Measurements from ENCODE around the gene APOO.

APOO gene

DNA sequence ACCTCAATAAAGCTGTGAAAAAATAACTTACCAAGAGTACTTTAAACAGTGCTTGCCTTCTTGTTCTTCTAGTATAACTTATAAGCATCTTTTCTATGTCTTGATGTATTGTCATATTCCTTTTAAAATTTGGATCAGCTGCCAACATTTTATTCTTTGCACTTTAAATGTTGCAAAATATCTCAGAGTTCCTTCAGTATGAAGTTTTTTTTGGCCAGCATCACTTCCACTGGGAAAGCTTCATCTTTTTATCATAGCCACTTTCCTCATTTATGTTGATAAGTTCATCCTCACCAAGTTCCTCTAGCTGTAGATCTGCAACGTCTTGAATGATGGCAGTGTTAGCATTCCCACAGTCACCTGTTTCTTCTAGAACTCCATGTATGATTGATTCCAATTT, 24.3 kb upstream of the APOO start:
- H4K91ac ChIP-seq (ENCODE audit: low read depth, low read length, poor library complexity), result no peak overlapping the region
- DNase-seq (ENCODE audit: low spot score), result no peak
- H3K4me2 ChIP-seq (ENCODE audit: insufficient read depth, low read length, poor library complexity, severe bottlenecking), result no peak overlapping the region
- no peak overlapping the region for H2BK120ac ChIP-seq (ENCODE audit: low read depth, low read length)
- no peak overlapping the region for H2AFZ ChIP-seq (ENCODE audit: low read length)
- no peaks in the 10 kb centered on the region for H3K4me1 ChIP-seq (ENCODE audit: control insufficient read depth in 2 of 2, insufficient read depth in 1 of 2, low read depth in 1 of 2, low read length in 2 of 2)
- H4K8ac ChIP-seq (ENCODE audit: low read depth, low read length), result no peak overlapping the region
- H3K9ac ChIP-seq (ENCODE audit: low read depth, low read length, poor library complexity), result no peak overlapping the region
- no peak overlapping the region for H3K23ac ChIP-seq (ENCODE audit: low read depth, low read length, poor library complexity)
- H3K79me1 ChIP-seq (ENCODE audit: low read depth, low read length), result no peaks in the 10 kb centered on the region
- no peak overlapping the region for H2BK5ac ChIP-seq (ENCODE audit: low read length)
- H3K27ac ChIP-seq (replicated peaks; ENCODE audit: low read length), result no peak overlapping the region
- no peaks in the 10 kb centered on the region for H3K27me3 ChIP-seq (ENCODE audit: control insufficient read depth in 3 of 3, insufficient read depth in 3 of 3, low read depth in 1 of 3, low read length in 3 of 3)
- no peak overlapping the region for H3K14ac ChIP-seq (ENCODE audit: low read length)
- no peak overlapping the region for H3K4ac ChIP-seq (ENCODE audit: low read length)
- no peak overlapping the region for H2BK15ac ChIP-seq (ENCODE audit: low read length)
- no peak overlapping the region for H3K18ac ChIP-seq (ENCODE audit: low read length)
- no peak overlapping the region for H2AK5ac ChIP-seq (ENCODE audit: low read depth, low read length)
- H3K9me3 ChIP-seq (replicated peaks in 1 of 2; ENCODE audit: control insufficient read depth in 2 of 2, insufficient read depth in 1 of 2, low read depth in 1 of 2, low read length in 2 of 2), result no peaks in the 10 kb centered on the region
- H3K36me3 ChIP-seq (replicated peaks in 1 of 2; ENCODE audit: control insufficient read depth in 2 of 2, insufficient read depth in 2 of 2, low read length in 2 of 2), result no peaks in the 10 kb centered on the region
- H2BK12ac ChIP-seq (ENCODE audit: low read length), result no peak overlapping the region
- WGBS, 2 donors (ENCODE audit: extremely low coverage in 2 of 2, insufficient read length in 2 of 2, insufficient replicate concordance in 1 of 2), result no CpG with 5 or more reads among the region's 1 CpG
- no peak overlapping the region for H3K4me3 ChIP-seq (ENCODE audit: low read length in 2 of 2)

DNA sequence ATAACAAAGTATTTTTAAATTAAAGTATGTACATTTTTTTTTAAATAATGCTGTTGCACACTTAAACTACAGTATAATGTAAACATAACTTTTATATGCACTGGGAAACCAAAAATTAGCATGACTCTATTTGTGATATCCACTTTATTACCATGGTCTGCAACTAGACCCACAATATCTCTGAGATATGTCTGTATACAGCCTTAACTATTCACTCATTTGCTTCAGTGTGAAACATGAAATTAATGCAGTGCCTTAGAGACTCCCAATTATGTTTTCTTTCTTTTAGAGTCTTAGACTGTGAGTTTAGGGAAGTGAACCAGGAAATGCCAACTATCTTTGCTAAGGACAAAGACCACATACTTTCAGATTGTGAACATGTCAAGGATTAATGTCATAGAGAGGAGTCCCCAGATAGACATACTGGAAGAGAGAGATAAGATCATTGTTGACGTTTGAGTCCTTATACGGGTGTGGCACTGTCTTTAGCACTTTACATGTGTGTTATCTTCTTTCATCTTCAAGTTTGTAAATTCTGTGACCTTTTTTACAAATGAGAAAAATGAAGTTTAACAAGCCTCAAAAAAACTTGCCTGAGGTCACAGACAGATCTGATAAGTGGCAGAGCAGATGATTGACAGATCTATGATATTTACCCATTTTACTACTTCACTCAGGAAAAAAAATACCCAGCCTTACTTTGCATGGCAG, 23.3 kb upstream of the APOO start:
- H4K8ac ChIP-seq (ENCODE audit: low read depth, low read length), result no peak overlapping the region
- H3K14ac ChIP-seq (ENCODE audit: low read length), result no peak overlapping the region
- no peak overlapping the region for H2BK12ac ChIP-seq (ENCODE audit: low read length)
- H3K9ac ChIP-seq (ENCODE audit: low read depth, low read length, poor library complexity), result no peak overlapping the region
- no peaks in the 10 kb centered on the region for H3K36me3 ChIP-seq (replicated peaks in 1 of 2; ENCODE audit: control insufficient read depth in 2 of 2, insufficient read depth in 2 of 2, low read length in 2 of 2)
- H2BK15ac ChIP-seq (ENCODE audit: low read length), result no peak overlapping the region
- no peak overlapping the region for H3K18ac ChIP-seq (ENCODE audit: low read length)
- no peak overlapping the region for H2AK5ac ChIP-seq (ENCODE audit: low read depth, low read length)
- no CpG with 5 or more reads among the region's 2 CpGs for WGBS, 2 donors (ENCODE audit: extremely low coverage in 2 of 2, insufficient read length in 2 of 2, insufficient replicate concordance in 1 of 2)
- DNase-seq (ENCODE audit: low spot score), result no peak
- H3K23ac ChIP-seq (ENCODE audit: low read depth, low read length, poor library complexity), result no peak overlapping the region
- no peak overlapping the region for H2BK5ac ChIP-seq (ENCODE audit: low read length)
- no peaks in the 10 kb centered on the region for H3K4me1 ChIP-seq (ENCODE audit: control insufficient read depth in 2 of 2, insufficient read depth in 1 of 2, low read depth in 1 of 2, low read length in 2 of 2)
- no peak overlapping the region for H3K27ac ChIP-seq (replicated peaks; ENCODE audit: low read length)
- H2AFZ ChIP-seq (ENCODE audit: low read length), result no peak overlapping the region
- no peak overlapping the region for H3K4ac ChIP-seq (ENCODE audit: low read length)
- H3K9me3 ChIP-seq (replicated peaks in 1 of 2; ENCODE audit: control insufficient read depth in 2 of 2, insufficient read depth in 1 of 2, low read depth in 1 of 2, low read length in 2 of 2), result no peaks in the 10 kb centered on the region
- no peak overlapping the region for H3K4me3 ChIP-seq (ENCODE audit: low read length in 2 of 2)
- H3K79me1 ChIP-seq (ENCODE audit: low read depth, low read length), result no peaks in the 10 kb centered on the region
- no peak overlapping the region for H2BK120ac ChIP-seq (ENCODE audit: low read depth, low read length)
- H3K4me2 ChIP-seq (ENCODE audit: insufficient read depth, low read length, poor library complexity, severe bottlenecking), result no peak overlapping the region
- no peak overlapping the region for H4K91ac ChIP-seq (ENCODE audit: low read depth, low read length, poor library complexity)
- H3K27me3 ChIP-seq (ENCODE audit: control insufficient read depth in 3 of 3, insufficient read depth in 3 of 3, low read depth in 1 of 3, low read length in 3 of 3), result no peaks in the 10 kb centered on the region

- Histone ChIP-seq H3K14ac (ENCODE audit: low read length) (no peak overlapping the region), H3K36me3 (replicated peaks in 1 of 2; ENCODE audit: control insufficient read depth in 2 of 2, insufficient read depth in 2 of 2, low read length in 2 of 2) (no peaks in the 10 kb centered on the region), H3K27me3 (ENCODE audit: control insufficient read depth in 3 of 3, insufficient read depth in 3 of 3, low read depth in 1 of 3, low read length in 3 of 3) (no peaks in the 10 kb centered on the region), H3K9me3 (replicated peaks in 1 of 2; ENCODE audit: control insufficient read depth in 2 of 2, insufficient read depth in 1 of 2, low read depth in 1 of 2, low read length in 2 of 2) (no peaks in the 10 kb centered on the region), H2BK120ac (ENCODE audit: low read depth, low read length) (no peak overlapping the region), H3K79me1 (ENCODE audit: low read depth, low read length) (no peaks in the 10 kb centered on the region), H2AFZ (ENCODE audit: low read length) (no peak overlapping the region), H3K9ac (ENCODE audit: low read depth, low read length, poor library complexity) (no peak overlapping the region), H3K4me2 (ENCODE audit: insufficient read depth, low read length, poor library complexity, severe bottlenecking) (no peak overlapping the region), H3K4ac (ENCODE audit: low read length) (no peak overlapping the region), H2AK5ac (ENCODE audit: low read depth, low read length) (no peak overlapping the region), H2BK12ac (ENCODE audit: low read length) (no peak overlapping the region), H2BK5ac (ENCODE audit: low read length) (no peak overlapping the region), H3K4me1 (ENCODE audit: control insufficient read depth in 2 of 2, insufficient read depth in 1 of 2, low read depth in 1 of 2, low read length in 2 of 2) (no peaks in the 10 kb centered on the region), H3K23ac (ENCODE audit: low read depth, low read length, poor library complexity) (no peak overlapping the region), H3K27ac (replicated peaks; ENCODE audit: low read length) (no peak overlapping the region), H3K18ac (ENCODE audit: low read length) (no peak overlapping the region), H2BK15ac (ENCODE audit: low read length) (no peak overlapping the region), H4K91ac (ENCODE audit: low read depth, low read length, poor library complexity) (no peak overlapping the region), H4K8ac (ENCODE audit: low read depth, low read length) (no peak overlapping the region), H3K4me3 (ENCODE audit: low read length in 2 of 2) (no peak overlapping the region)
- no peak for DNase-seq (ENCODE audit: low spot score)
- WGBS, 2 donors (ENCODE audit: extremely low coverage in 2 of 2, insufficient read length in 2 of 2, insufficient replicate concordance in 1 of 2), result no CpG with 5 or more reads among the region's 4 CpGs
Observed at GRCh38 chrX:23926015-23926414, 18.3 kb upstream of the APOO start.

DNA sequence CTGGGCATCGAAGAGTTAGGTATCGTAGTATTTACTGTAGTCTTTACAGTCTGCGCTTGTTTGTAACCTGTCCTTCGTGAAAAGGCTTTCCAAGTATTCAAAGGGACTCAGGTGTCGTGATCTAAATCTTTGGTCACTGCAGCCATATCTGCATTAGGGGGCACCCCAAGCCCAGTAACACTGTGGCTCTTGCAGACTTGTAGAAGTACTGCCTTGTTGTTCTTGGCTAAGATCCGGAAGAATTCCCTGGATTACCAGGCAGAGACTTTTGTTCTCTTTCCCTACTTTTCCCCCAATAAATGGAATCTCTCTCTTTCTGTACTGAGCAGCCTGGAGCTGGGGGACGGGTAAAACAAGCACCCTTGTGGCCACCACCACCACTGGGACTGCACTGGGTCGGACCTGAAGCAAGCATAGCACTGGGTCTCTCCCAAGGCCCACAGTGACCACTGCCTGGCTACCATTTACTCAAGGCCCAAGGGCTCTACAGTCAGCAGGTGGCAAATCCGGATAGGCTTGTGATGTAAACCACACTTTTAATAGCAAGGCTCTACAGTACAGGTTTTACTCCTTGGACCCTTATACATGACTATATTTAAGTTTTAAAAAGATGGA, 12.1 kb upstream of the APOO start:
- H3K23ac ChIP-seq (ENCODE audit: low read depth, low read length, poor library complexity), result no peak overlapping the region
- no peaks in the 10 kb centered on the region for H3K79me1 ChIP-seq (ENCODE audit: low read depth, low read length)
- no peak overlapping the region for H2BK5ac ChIP-seq (ENCODE audit: low read length)
- peaks cover 0 to 6% of the 10 kb centered on the region in 2 donors for H3K9me3 ChIP-seq (replicated peaks in 1 of 2; ENCODE audit: control insufficient read depth in 2 of 2, insufficient read depth in 1 of 2, low read depth in 1 of 2, low read length in 2 of 2)
- no peak overlapping the region for H3K27ac ChIP-seq (replicated peaks; ENCODE audit: low read length)
- H3K9ac ChIP-seq (ENCODE audit: low read depth, low read length, poor library complexity), result no peak overlapping the region
- H3K4me1 ChIP-seq (ENCODE audit: control insufficient read depth in 2 of 2, insufficient read depth in 1 of 2, low read depth in 1 of 2, low read length in 2 of 2), result no peaks in the 10 kb centered on the region
- no peak overlapping the region for H2AFZ ChIP-seq (ENCODE audit: low read length)
- no peak overlapping the region for H2BK120ac ChIP-seq (ENCODE audit: low read depth, low read length)
- H3K4me3 ChIP-seq (ENCODE audit: low read length in 2 of 2), result no peak overlapping the region
- no peak overlapping the region for H3K14ac ChIP-seq (ENCODE audit: low read length)
- H2BK12ac ChIP-seq (ENCODE audit: low read length), result no peak overlapping the region
- H2BK15ac ChIP-seq (ENCODE audit: low read length), result no peak overlapping the region
- H3K36me3 ChIP-seq (replicated peaks in 1 of 2; ENCODE audit: control insufficient read depth in 2 of 2, insufficient read depth in 2 of 2, low read length in 2 of 2), result no peaks in the 10 kb centered on the region
- no CpG with 5 or more reads among the region's 9 CpGs for WGBS, 2 donors (ENCODE audit: extremely low coverage in 2 of 2, insufficient read length in 2 of 2, insufficient replicate concordance in 1 of 2)
- H2AK5ac ChIP-seq (ENCODE audit: low read depth, low read length), result no peak overlapping the region
- no peak overlapping the region for H4K91ac ChIP-seq (ENCODE audit: low read depth, low read length, poor library complexity)
- no peak overlapping the region for H3K18ac ChIP-seq (ENCODE audit: low read length)
- no peaks in the 10 kb centered on the region for H3K27me3 ChIP-seq (ENCODE audit: control insufficient read depth in 3 of 3, insufficient read depth in 3 of 3, low read depth in 1 of 3, low read length in 3 of 3)
- DNase-seq (ENCODE audit: low spot score), result no peak
- H3K4me2 ChIP-seq (ENCODE audit: insufficient read depth, low read length, poor library complexity, severe bottlenecking), result peak overlapping the region; percentile 2
- H3K4ac ChIP-seq (ENCODE audit: low read length), result no peak overlapping the region
- no peak overlapping the region for H4K8ac ChIP-seq (ENCODE audit: low read depth, low read length)
